Activated CD8-positive, alpha-beta T cell treated with anti-CD3 and anti-CD28 coated beads for 36 hours (primary cell): ENCODE measurements around the gene NHLRC2. TPM values are rescaled to one million over a fixed set of nuclear protein-coding genes. Genes with fewer than 3 reads are reported as not detected.

Experiments
- ATAC-seq: fragments of 200-7000 bp; cut with Tn5 transposase; one replicate; pipeline ENCODE4 v1.10.0; 2021; ENCODE audit warnings: mild to moderate bottlenecking, moderate library complexity
- CTCF ChIA-PET: fragments of 350-600 bp; sonication (Branson Sonifier 250); formaldehyde crosslinking; loops from one replicate; lab custom pipeline; 2021; ENCODE audit warnings: antibody characterized with exemption; lab: Charles Lee
- POLR2A ChIA-PET: fragments of 350-600 bp; sonication (Branson Sonifier 250); formaldehyde crosslinking; loops from one replicate; lab custom pipeline; 2021; ENCODE audit warnings: antibody characterized with exemption; lab: Charles Lee
- DNase-seq: peaks from one replicate; pipeline ENCODE4 v3.0.0-alpha.2; 2020
- H3K27ac Mint-ChIP-seq: one replicate; pipeline ENCODE4 v1.8.0; 2021; ENCODE audit warnings: mild to moderate bottlenecking, mixed read lengths
- H3K27me3 Mint-ChIP-seq: one replicate; pipeline ENCODE4 v1.8.0; 2021; ENCODE audit warnings: mixed read lengths
- H3K36me3 Mint-ChIP-seq: one replicate; pipeline ENCODE4 v1.8.0; 2021; ENCODE audit warnings: low read depth, mixed read lengths
- H3K4me1 Mint-ChIP-seq: one replicate; pipeline ENCODE4 v1.8.0; 2021; ENCODE audit warnings: low read depth, mixed read lengths
- H3K4me3 Mint-ChIP-seq: one replicate; pipeline ENCODE4 v1.8.0; 2021; ENCODE audit warnings: mild to moderate bottlenecking, moderate library complexity, mixed read lengths
- H3K9me3 Mint-ChIP-seq: one replicate; pipeline ENCODE4 v1.8.0; 2021; ENCODE audit warnings: mixed read lengths
- intact Hi-C: fragments of 100-400 bp; cut with micrococcal nuclease; formaldehyde crosslinking; loops from one replicate; pipeline ENCODE4 v1.10.0; 2022
- total RNA-seq, 2 experiments: library from RNA; stranded (reverse); gene quantifications; one replicate each; pipeline ENCODE4 v1.2.3, GENCODE V29; 2021
- TF ChIP-seq, protein P1 (sequence below): fragments of 200-600 bp; IDR thresholded peaks from one replicate; pipeline ENCODE4 v1.8.0; 2022; ENCODE audit warnings: antibody characterized with exemption, mild to moderate bottlenecking

Gene NHLRC2
- total RNA-seq, 2 experiments from 2014 or later = 23.0 to 23.9 TPM

DNA sequence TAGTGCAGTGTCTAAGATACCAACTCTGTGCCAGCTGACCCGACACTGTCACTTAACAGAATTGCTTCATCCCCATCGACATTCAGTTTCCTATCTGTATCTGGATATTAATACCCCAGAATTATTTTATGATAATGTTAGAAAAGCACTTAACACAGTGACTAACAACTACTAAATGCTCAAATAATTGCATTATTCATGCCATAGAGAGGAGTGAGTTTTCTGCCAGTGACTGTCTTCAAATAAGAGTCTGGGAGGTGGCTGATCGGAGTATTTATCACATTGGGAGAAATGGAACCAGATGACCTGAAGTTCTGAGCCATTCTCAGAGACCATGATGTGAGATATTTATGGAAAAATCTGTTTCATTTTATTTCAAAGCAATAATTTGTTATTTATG lies 65.7 kb downstream of the NHLRC2 start:
- Mint-ChIP-seq H3K4me3 (no peak overlapping the region), H3K9me3 (peaks cover 9% of the 10 kb centered on the region), H3K36me3 (peaks cover 11% of the 10 kb centered on the region), H3K27me3 (peaks cover 14% of the 10 kb centered on the region), H3K4me1 (no peaks in the 10 kb centered on the region), H3K27ac (no peak overlapping the region)
- intact Hi-C loops = no loop called here
- DNase-seq (no peak), ATAC-seq (no peak)
- TF ChIP-seq, protein P1, sequence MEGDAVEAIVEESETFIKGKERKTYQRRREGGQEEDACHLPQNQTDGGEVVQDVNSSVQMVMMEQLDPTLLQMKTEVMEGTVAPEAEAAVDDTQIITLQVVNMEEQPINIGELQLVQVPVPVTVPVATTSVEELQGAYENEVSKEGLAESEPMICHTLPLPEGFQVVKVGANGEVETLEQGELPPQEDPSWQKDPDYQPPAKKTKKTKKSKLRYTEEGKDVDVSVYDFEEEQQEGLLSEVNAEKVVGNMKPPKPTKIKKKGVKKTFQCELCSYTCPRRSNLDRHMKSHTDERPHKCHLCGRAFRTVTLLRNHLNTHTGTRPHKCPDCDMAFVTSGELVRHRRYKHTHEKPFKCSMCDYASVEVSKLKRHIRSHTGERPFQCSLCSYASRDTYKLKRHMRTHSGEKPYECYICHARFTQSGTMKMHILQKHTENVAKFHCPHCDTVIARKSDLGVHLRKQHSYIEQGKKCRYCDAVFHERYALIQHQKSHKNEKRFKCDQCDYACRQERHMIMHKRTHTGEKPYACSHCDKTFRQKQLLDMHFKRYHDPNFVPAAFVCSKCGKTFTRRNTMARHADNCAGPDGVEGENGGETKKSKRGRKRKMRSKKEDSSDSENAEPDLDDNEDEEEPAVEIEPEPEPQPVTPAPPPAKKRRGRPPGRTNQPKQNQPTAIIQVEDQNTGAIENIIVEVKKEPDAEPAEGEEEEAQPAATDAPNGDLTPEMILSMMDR = no peak
- ChIA-PET CTCF (interaction anchor here (0.9 kb wide), 1 partner anchor 13 kb away, joined by 3 read pairs; no protein-coding TSS in a partner anchor), POLR2A (no interaction called here)

DNA sequence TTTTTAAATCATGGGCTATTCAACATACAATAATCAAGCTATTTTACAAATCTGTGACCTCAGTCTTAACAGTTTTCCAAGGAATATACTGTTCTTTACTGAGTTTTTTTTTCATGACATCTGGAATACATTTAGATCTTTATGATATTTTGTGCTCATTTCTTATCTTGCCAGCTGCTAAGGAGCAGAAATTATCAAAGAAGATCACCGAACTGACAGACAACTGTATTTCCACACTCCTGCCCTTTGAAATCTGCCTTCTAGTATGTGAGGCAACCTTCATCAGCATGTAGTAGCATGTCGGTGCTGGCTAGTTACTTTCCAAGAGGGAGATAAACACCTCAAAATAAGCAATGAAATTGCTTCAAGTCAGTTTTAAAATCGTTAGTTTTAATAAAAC lies 66.4 kb downstream of the NHLRC2 start:
- Mint-ChIP-seq H3K4me1 (no peaks in the 10 kb centered on the region), H3K27me3 (peaks cover 15% of the 10 kb centered on the region), H3K27ac (no peak overlapping the region), H3K4me3 (no peak overlapping the region), H3K9me3 (peaks cover 11% of the 10 kb centered on the region), H3K36me3 (peaks cover 12% of the 10 kb centered on the region)
- intact Hi-C loops = no loop called here
- DNase-seq (no peak), ATAC-seq (no peak)
- CTCF ChIA-PET = interaction anchor here (0.9 kb wide), 1 partner anchor 12 kb away, joined by 3 read pairs; no protein-coding TSS in a partner anchor
- TF ChIP-seq, protein P1 = no peak
- POLR2A ChIA-PET = no interaction called here

DNA sequence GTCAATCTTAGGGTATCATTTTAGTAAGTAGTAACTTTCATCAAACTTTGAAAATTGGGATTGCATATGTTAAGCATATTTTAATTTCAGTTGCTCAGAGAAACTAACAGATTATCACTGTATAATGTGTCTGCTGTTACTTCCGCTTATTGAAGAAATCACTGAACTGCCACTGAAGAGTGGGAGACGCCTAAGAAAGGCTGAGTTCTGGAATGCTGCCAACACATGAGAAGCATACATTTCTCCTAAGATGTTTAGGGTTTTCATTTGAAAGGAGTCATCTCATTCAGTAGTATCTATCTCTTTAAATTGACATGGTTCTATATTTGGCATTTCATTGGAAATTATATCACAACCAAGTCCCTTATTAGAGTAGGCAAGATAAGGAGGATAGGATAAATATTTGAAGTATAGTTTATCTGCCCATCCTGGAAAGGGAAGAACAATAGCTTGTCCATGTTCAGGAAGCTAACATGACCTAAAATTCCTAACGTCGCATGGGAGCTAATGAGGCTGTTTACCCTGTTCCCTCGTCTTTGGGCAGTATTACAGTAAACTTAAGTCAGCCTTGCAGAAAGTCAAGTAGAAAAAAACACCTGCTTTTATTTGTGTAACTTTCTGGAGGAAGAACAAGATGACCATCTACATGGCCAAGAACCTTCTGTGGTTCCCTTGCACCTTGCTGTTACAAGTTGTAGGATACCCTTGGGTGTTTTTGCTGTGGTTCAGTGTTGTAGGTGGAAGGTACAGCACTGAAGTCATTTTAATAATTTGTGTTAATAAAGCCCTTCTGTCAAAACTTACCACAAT lies 67.3 kb downstream of the NHLRC2 start:
- H3K9me3 Mint-ChIP-seq = peaks cover 11% of the 10 kb centered on the region
- H3K27ac Mint-ChIP-seq = no peak overlapping the region
- H3K27me3 Mint-ChIP-seq = peaks cover 17% of the 10 kb centered on the region
- POLR2A ChIA-PET = interaction anchor here (0.6 kb wide), 1 partner anchor 1022 kb away, joined by 3 read pairs; no protein-coding TSS in a partner anchor
- TF ChIP-seq, protein P1 = no peak
- CTCF ChIA-PET = no interaction called here
- DNase-seq (no peak), ATAC-seq (no peak)
- intact Hi-C loops = no loop called here
- no peak overlapping the region for H3K4me3 Mint-ChIP-seq
- no peaks in the 10 kb centered on the region for H3K4me1 Mint-ChIP-seq
- H3K36me3 Mint-ChIP-seq = peaks cover 12% of the 10 kb centered on the region

DNA sequence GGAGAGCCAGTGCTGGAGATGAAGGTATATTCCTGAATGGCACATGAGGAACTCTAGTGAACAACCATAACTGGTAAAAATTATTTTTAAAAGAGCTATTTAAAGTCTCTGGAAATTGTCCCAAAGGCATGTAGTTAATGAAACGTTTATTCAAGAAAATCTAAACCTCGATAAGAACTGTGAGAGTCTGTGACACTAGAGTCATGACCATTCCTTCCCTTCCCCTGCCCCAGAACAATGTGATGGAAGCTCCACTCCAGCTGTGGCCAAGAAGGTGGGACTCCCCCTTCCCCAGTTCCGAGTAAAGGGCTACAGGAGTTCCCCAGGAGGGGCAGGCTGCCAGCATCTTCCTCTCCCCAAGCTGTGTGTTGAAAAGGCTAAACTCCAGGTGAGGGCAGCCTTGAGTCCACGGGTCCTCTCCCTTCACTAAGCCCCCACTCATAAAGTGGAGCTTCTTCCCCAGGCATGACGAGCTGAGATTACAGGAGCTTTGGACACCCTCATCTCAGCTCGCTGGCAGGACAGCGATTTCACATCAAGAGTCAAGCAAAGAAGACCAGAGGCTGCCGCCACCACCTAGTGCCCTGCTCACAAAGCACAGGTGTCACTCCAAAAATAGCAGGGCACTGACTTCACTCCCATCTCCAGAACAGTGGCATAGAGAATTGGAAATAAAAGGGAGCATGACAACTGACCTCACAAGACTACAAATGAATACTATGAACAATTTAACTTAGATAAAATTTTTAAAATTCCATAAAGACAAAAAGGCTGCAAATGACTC lies 68.5 kb downstream of the NHLRC2 start:
- ATAC-seq = no peak
- Mint-ChIP-seq H3K36me3 (peaks cover 6% of the 10 kb centered on the region), H3K27ac (no peak overlapping the region), H3K27me3 (peaks cover 23% of the 10 kb centered on the region), H3K9me3 (peaks cover 11% of the 10 kb centered on the region), H3K4me3 (no peak overlapping the region), H3K4me1 (no peaks in the 10 kb centered on the region)
- CTCF ChIA-PET = interaction anchor here (0.6 kb wide), 1 partner anchor 12 kb away, joined by 3 read pairs; no protein-coding TSS in a partner anchor
- TF ChIP-seq, protein P1 = no peak
- POLR2A ChIA-PET = no interaction called here
- DNase-seq = peak; percentile 7
- intact Hi-C loops = no loop called here
